HG02870 (cell line): ENCODE measurements around the gene AP2A2.

Experiments
- ATAC-seq: cut with Tn5 transposase; IDR thresholded peaks from one replicate; pipeline ENCODE4 v1.9.1; 2021; ENCODE audit warnings: mild to moderate bottlenecking, moderate library complexity; ENCODE audit not compliant: unreplicated experiment

Gene AP2A2

GRCh38 chr11:925496-926301 lies at the start of gene AP2A2:
AP2A2 (plus strand) TSS chr11:925870; CDS start chr11:926022, 152 bp downstream.
- peak; percentile 59 for ATAC-seq

GRCh38 chr11:876545-876944 lies 49.1 kb upstream of the AP2A2 start:
- no peak for ATAC-seq

- ATAC-seq = no peak
Measured at GRCh38 chr11:877565-877964, 48.1 kb upstream of the AP2A2 start.

GRCh38 chr11:880447-880846 lies 45.2 kb upstream of the AP2A2 start:
- ATAC-seq = no peak

- ATAC-seq = no peak
Measured at GRCh38 chr11:882596-882995, 43.1 kb upstream of the AP2A2 start.

GRCh38 chr11:883527-883926 lies 42.1 kb upstream of the AP2A2 start:
- ATAC-seq = no peak

DNA sequence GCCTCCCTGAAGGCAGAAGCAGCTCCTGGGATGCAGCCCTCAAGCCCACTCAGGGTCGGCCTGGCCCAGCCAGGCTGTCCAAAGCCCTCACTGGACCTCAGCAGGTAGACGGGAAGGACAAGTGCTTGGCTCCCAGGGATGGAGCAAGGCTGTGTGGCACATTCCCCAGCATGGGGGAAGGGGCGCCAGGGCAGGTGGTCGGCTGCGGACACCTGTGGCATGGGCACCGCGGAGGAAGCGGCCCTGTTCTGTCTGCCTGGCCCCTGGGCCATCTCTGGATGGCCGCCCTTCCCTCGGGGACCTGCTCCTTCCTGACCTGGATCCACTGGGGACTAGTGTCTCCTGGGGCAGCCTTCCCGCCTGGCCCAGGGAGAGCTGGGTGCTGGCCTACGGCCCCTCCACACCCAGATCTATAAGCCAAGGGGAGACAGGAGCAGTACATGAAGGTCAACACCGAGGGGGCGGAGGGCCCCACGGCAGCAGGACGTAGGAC lies 41.0 kb upstream of the AP2A2 start:
- no peak for ATAC-seq

GRCh38 chr11:886568-886967 lies 39.1 kb upstream of the AP2A2 start:
- ATAC-seq = no peak

- ATAC-seq = no peak
Measured at GRCh38 chr11:887589-887988, 38.1 kb upstream of the AP2A2 start.

DNA sequence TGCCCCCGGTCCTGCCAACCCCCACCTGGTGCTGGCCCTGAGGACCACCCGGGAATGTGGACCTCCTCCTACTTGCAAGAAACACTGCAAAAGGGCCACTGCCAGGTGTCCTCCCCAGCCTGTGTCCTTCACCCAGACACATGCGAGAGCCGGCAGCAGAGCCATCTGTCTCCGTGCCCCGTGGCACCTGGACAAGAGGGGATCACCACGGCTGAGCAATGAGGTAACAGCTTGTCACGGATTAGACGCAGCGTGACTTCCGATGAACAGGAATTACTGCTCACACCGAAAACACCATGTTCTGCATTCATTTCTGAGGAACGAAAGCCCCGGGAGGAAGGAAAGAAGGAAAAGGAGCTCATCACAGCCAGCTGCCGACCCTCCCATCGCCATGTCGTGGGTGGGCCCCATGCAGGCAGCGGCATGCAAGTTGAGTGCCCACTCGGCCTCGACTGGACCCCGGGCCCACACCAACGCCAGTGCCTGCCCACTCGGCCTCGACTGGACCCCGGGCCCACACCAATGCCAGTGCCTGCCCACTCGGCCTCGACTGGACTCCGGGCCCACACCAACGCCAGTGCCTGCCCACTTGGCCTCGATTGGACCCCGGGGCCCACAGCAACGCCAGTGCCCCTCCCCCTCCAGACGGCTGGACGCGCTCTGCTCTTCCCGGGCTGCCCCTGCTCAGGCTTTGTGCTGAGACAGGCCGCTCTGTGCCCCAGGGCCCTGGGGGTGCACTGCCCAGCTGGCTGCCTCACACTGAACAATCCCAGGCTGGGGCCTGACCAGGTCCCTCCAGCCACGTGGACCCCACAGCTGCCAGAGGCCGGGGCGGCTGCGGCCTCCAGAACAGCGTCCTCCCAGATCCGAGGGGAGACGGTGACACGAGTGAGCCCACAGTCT lies 37.1 kb upstream of the AP2A2 start:
- no peak for ATAC-seq

GRCh38 chr11:889257-889656 lies 36.4 kb upstream of the AP2A2 start:
- ATAC-seq = no peak

GRCh38 chr11:889687-890475 lies 35.8 kb upstream of the AP2A2 start:
- no peak for ATAC-seq

GRCh38 chr11:890794-891540 lies 34.7 kb upstream of the AP2A2 start:
- no peak for ATAC-seq

DNA sequence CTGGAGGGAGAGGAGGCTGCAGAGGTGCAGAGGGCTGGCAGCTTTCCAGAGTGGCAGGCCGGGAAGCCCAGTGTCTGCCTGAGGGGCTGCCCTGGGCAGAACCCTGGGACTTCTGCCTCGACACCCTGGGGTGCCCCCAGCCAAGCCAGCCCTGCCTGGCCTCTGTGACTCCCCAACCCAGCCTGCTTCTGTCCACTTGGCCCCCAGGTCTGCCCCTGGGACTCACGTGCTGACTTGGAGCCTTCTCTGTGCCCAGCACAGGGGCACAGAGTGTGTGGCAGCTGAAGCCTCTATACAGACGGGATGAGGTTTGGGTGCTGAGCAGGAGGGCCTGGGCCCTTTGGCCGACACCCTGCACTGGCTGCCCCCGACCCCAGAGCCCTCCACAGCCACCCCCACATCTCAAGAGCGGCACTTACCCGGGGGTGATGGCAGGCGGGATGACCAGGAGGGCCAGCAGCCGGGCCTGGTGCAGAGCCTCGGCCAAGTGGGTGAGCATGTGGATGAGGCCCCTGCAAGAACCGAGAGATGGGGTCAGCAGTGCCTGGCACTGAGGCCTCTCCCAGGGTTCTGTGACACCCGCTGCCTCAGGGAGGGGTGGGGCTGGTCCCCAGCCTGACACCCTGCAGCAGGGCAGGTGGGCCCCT lies 32.5 kb upstream of the AP2A2 start:
- no peak for ATAC-seq

DNA sequence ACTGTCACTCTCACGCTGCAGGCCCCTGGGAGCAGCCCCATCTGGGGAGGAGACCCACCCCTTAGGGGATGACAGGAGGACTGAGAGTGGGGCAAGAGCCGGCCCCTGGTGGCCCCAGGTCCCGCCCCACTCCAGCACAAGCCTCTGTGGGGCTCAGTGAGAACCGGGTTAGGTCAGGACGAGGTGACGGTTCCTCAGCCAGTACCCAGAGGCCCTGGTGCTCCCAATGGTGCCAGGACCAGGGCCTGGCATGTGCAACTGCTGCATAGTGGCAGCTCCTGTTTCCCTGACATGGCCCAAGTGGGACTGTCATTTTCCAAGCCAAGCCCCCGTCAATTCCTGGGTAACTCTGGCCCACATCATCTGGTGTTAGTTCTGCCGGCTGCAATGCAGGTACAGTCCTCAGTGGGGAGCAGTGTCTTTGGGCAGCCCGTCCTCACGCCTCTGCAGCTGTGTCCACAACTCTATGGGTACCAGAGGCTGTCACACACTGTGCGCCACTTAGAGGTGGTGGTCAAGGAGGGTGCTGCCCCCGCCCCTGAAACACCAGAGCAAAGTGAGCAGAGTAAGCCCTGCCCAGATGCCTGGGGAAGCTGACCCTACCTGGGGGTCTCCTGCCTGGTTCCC lies 31.0 kb upstream of the AP2A2 start:
- no peak for ATAC-seq

DNA sequence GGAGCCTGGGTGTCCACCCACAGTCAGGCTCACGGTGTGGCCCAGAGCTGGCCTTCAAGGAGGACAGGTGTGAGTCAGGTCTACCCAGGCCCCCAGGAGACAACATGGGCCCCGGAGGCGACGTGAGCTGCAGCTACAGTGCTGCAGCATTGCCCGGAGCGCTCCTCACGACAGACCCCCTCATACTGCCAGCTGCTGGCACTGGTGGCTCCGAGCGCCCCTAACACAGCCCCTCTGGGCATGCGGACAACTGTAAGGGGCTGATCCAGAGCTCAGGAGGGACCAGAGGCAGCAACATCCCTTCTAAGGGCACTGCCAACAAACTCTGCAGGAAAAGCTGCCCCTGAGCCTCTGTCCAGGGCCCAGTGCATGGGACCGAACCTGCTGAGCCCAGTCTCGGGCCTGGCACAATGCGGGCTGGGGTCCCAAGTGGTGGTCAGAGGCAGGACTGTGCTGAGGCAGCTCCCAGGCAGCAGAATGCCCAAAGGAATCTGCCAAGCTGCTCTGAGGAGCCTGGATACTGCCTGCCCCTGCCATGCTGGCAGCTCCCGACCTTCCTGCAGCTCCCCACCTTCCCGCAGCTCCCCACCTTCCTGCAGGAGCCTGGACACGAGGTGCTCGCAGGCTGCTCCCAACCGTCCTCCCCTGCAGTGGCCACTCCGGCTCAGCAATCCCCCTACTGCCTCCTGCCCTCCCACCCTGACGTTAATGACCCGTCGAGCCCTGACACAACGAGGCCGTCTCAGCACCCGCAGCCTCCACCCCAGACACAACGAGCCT lies 30.1 kb upstream of the AP2A2 start:
- no peak for ATAC-seq

DNA sequence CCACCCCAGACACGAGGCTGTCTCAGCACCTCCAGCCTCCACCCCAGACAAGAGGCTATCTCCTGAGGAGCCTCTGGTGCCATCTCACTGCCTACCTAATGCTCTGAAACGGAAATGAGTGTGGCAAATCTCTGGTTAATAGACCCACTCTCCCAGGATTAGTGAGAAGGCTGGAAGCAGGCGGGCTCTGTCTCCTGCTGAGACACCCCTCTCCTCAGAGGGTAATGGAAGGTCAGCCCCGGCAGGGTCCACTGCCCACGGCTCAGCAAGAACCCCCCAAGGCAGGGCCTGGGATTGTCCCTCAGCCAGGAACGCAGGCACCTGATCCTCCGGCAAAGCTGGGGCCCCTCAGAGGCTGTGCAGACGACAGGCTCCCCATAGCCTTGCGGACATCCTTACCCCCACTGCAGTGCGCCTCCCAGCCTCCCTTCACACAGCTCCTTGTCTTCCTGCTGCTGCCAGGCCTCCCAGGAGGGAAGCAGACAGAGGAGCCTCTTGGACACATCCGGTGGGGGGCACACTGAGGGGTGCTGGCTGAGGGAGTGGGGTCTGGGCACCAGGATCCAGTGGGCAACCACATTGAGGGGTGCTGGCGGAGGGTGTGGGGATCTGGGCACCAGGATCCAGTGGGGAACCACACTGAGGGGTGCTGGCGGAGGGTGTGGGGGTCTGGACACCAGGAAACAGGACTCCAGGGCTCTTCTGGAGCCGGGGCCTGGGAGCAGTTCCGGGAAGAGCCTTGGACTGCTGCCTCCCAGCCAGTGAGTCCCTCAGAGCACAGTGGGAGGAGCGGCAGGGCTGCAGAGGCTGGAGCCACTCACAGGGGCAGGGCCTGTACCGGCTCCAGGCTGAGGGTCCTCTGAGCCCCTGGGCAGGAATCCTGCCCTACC lies 28.2 kb upstream of the AP2A2 start:
- no peak for ATAC-seq

DNA sequence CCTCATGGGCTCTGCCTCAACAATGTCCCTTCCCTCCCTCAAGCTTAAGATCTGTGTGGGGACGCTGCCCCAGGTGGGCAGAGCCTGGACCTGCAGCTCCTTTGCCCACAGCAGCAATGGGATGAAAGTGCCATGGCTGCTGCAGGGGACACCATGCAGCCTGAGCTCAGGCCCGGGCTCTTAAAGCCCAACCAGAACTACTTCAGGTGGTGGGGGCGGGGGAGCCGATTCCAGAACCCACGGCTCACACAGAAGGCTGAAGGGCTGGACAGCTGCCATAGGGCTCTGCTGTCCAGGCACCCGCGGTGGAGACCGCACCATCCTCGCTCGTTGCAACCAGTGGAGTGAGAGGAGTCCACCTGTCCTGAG lies 27.5 kb upstream of the AP2A2 start:
- no peak for ATAC-seq
